ACC112 (cell line): Measurements from ENCODE around the gene ARL15.

Source experiments
- H2AFZ ChIP-seq: fragments of 200-600 bp; sonication (generic); one replicate; pipeline ENCODE4 v1.6.0; 2017; ENCODE audit warnings: antibody characterized with exemption, low read length; ENCODE audit not compliant: unreplicated experiment
- H3K27ac ChIP-seq: fragments of 200-600 bp; sonication (generic); 2 replicates; pipeline ENCODE4 v1.5.1; 2014; ENCODE audit warnings: low read depth, mild to moderate bottlenecking, antibody characterized with exemption, low read length, moderate library complexity
- H3K27me3 ChIP-seq: fragments of 200-600 bp; sonication (generic); 2 replicates; pipeline ENCODE4 v1.6.1; 2014; ENCODE audit warnings: mild to moderate bottlenecking, antibody characterized with exemption, low read length, moderate library complexity, mixed read lengths; ENCODE audit not compliant: insufficient read depth
- H3K36me3 ChIP-seq: fragments of 200-600 bp; sonication (generic); 2 replicates; pipeline ENCODE4 v1.6.1; 2016; ENCODE audit warnings: mild to moderate bottlenecking, antibody characterized with exemption, low read length, moderate library complexity, mixed read lengths; ENCODE audit not compliant: insufficient read depth
- H3K4me1 ChIP-seq: fragments of 200-600 bp; sonication (generic); one replicate; pipeline ENCODE4 v1.6.1; 2016; ENCODE audit warnings: low read length, mixed read lengths; ENCODE audit not compliant: insufficient read depth, unreplicated experiment, control insufficient read depth
- H3K4me3 ChIP-seq: fragments of 200-600 bp; sonication (generic); 2 replicates; pipeline ENCODE4 v1.5.1; 2014; ENCODE audit warnings: mild to moderate bottlenecking, low read depth, low read length
- H3K79me2 ChIP-seq: fragments of 200-600 bp; sonication (generic); one replicate; pipeline ENCODE4 v1.6.0; 2016; ENCODE audit warnings: low read length; ENCODE audit not compliant: control insufficient read depth, unreplicated experiment, insufficient read depth

Gene ARL15

GRCh38 chr5:54133917-54134316 is 176.5 kb downstream of the ARL15 start:
- Histone ChIP-seq H3K79me2 (no peaks in the 10 kb centered on the region), H3K27ac (no peak overlapping the region)

GRCh38 chr5:54120473-54120872 is 189.9 kb downstream of the ARL15 start:
- H3K4me1 ChIP-seq = no peaks in the 10 kb centered on the region
- H3K79me2 ChIP-seq = no peaks in the 10 kb centered on the region
- no peaks in the 10 kb centered on the region for H3K36me3 ChIP-seq
- no peak overlapping the region for H3K4me3 ChIP-seq
- no peaks in the 10 kb centered on the region for H3K27me3 ChIP-seq
- H2AFZ ChIP-seq = no peak overlapping the region
- no peak overlapping the region for H3K27ac ChIP-seq

More at GRCh38 chr5:54133917-54134316, 176.5 kb downstream of the ARL15 start:
- no peaks in the 10 kb centered on the region for H3K4me1 ChIP-seq
- H3K27me3 ChIP-seq = no peaks in the 10 kb centered on the region
- no peak overlapping the region for H2AFZ ChIP-seq
- no peaks in the 10 kb centered on the region for H3K36me3 ChIP-seq
- H3K4me3 ChIP-seq = no peak overlapping the region

- no peak overlapping the region for H2AFZ ChIP-seq
- no peak overlapping the region for H3K4me3 ChIP-seq
- H3K4me1 ChIP-seq = no peaks in the 10 kb centered on the region
- H3K27ac ChIP-seq = no peak overlapping the region
- H3K36me3 ChIP-seq = no peaks in the 10 kb centered on the region
- no peaks in the 10 kb centered on the region for H3K79me2 ChIP-seq
- H3K27me3 ChIP-seq = no peaks in the 10 kb centered on the region
Measured at GRCh38 chr5:54117957-54118356, 192.4 kb downstream of the ARL15 start.

DNA sequence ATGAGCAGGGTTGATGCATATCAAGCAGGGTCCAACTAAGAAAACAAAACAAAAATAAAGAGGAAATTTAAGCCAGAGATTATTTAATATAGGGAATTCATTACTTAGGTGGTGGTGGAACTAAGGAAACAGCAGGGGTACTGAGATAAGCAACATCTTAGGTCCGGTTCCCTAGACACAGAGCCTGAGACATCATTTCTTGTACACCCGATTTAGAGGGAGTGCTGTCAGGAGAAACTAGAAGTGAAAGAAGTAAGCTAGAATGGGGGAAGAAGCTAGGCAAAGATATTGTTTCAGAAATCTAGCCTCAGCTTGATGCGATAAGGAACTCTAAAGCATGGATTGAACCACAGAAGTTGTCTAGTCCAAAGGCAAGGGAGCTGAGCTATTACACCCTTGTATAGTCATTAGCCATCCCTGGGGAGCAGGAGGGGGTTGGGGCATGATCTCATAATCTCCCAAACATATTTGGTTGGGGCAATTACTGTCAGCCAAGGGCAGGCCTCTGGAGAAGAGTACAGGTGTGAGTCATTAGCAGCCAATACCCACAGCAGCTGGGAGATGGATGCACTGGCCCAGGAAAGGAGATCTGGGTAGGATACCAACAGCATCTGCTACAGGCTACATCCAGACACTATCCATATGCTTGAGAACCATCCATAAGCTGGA is 194.5 kb downstream of the ARL15 start:
- no peaks in the 10 kb centered on the region for H3K36me3 ChIP-seq
- H3K79me2 ChIP-seq = no peaks in the 10 kb centered on the region
- no peak overlapping the region for H3K27ac ChIP-seq
- H3K27me3 ChIP-seq = no peaks in the 10 kb centered on the region
- no peak overlapping the region for H3K4me3 ChIP-seq
- H3K4me1 ChIP-seq = no peaks in the 10 kb centered on the region
- no peak overlapping the region for H2AFZ ChIP-seq

- Histone ChIP-seq H3K27me3 (no peaks in the 10 kb centered on the region), H3K4me1 (peaks cover 4% of the 10 kb centered on the region), H3K4me3 (no peak overlapping the region), H2AFZ (no peak overlapping the region), H3K36me3 (no peaks in the 10 kb centered on the region), H3K79me2 (no peaks in the 10 kb centered on the region), H3K27ac (no peak overlapping the region)
Measured at GRCh38 chr5:54113060-54113459, 197.3 kb downstream of the ARL15 start.

GRCh38 chr5:54109626-54110330 is 200.6 kb downstream of the ARL15 start:
- peaks cover 4% of the 10 kb centered on the region for H3K4me1 ChIP-seq
- no peak overlapping the region for H3K27ac ChIP-seq
- no peak overlapping the region for H2AFZ ChIP-seq
- no peaks in the 10 kb centered on the region for H3K36me3 ChIP-seq
- H3K27me3 ChIP-seq = no peaks in the 10 kb centered on the region
- no peaks in the 10 kb centered on the region for H3K79me2 ChIP-seq
- H3K4me3 ChIP-seq = no peak overlapping the region

GRCh38 chr5:54108136-54108535 is 202.2 kb downstream of the ARL15 start:
- Histone ChIP-seq H2AFZ (no peak overlapping the region), H3K4me3 (no peak overlapping the region), H3K27ac (no peak overlapping the region), H3K36me3 (no peaks in the 10 kb centered on the region), H3K4me1 (peaks cover 4% of the 10 kb centered on the region), H3K27me3 (no peaks in the 10 kb centered on the region), H3K79me2 (no peaks in the 10 kb centered on the region)

GRCh38 chr5:54103871-54104270 is 206.5 kb downstream of the ARL15 start:
- no peaks in the 10 kb centered on the region for H3K4me1 ChIP-seq
- no peaks in the 10 kb centered on the region for H3K27me3 ChIP-seq
- no peak overlapping the region for H3K27ac ChIP-seq
- H3K4me3 ChIP-seq = no peak overlapping the region
- H3K79me2 ChIP-seq = no peaks in the 10 kb centered on the region
- H3K36me3 ChIP-seq = no peaks in the 10 kb centered on the region
- no peak overlapping the region for H2AFZ ChIP-seq

DNA sequence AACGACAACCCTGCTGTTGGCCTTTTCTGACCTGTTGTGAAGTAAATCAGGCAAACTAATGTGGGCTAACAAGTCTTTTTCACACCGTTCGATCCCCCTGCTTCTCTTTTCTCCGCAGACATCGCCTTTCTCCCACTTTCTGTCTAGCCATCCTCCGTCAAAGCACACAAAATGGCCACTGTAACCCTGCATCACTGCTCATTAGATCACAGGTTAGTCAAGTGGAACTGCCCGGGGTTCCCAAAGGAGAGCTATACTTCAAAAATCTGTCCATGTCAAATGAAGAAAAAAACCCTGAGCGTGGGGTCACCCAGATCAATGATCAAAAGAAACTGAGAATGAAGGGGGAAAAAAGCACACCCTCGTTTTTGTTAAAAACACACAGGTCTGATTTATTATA is 212.1 kb downstream of the ARL15 start:
- no peaks in the 10 kb centered on the region for H3K79me2 ChIP-seq
- no peaks in the 10 kb centered on the region for H3K36me3 ChIP-seq
- no peak overlapping the region for H3K27ac ChIP-seq
- H3K4me1 ChIP-seq = no peaks in the 10 kb centered on the region
- H2AFZ ChIP-seq = no peak overlapping the region
- H3K4me3 ChIP-seq = no peak overlapping the region
- H3K27me3 ChIP-seq = no peaks in the 10 kb centered on the region

GRCh38 chr5:54095969-54096368 is 214.4 kb downstream of the ARL15 start:
- no peak overlapping the region for H3K27ac ChIP-seq
- H3K27me3 ChIP-seq = no peaks in the 10 kb centered on the region
- H3K36me3 ChIP-seq = no peaks in the 10 kb centered on the region
- H3K4me3 ChIP-seq = no peak overlapping the region
- no peak overlapping the region for H2AFZ ChIP-seq
- H3K4me1 ChIP-seq = peaks cover 8% of the 10 kb centered on the region
- H3K79me2 ChIP-seq = no peaks in the 10 kb centered on the region

DNA sequence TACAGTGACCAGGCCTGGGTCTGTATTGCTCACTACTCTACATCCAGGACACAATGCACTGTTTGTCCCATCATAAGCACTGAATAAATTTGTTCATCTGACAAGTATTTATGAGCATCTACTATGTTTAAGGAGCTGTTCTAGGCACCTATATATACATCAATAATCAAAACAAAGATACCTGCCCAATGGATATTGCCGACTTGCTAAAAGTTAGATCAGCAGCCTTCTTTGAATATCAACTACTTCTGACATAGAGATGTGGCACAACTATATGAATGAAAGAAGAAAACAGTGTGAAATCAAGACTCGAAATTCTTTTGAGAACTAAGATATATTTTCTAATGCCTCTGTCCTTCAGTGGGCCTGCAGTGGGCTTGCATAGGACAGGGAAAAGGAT is 215.7 kb downstream of the ARL15 start:
- H2AFZ ChIP-seq = no peak overlapping the region
- no peaks in the 10 kb centered on the region for H3K79me2 ChIP-seq
- peaks cover 10% of the 10 kb centered on the region for H3K4me1 ChIP-seq
- no peak overlapping the region for H3K4me3 ChIP-seq
- H3K27me3 ChIP-seq = no peaks in the 10 kb centered on the region
- no peaks in the 10 kb centered on the region for H3K36me3 ChIP-seq
- no peak overlapping the region for H3K27ac ChIP-seq
